H1 (cell line): ENCODE measurements around the gene PTMS. TPM values are rescaled to one million over a fixed set of nuclear protein-coding genes. Genes with fewer than 3 reads are reported as not detected.

Source experiments
- CTBP2 ChIP-seq: IDR thresholded peaks from 2 replicates; pipeline ENCODE4 v1.7.0; 2011; ENCODE audit warnings: borderline replicate concordance, mild to moderate bottlenecking, moderate library complexity, mixed read lengths, low read length; ENCODE audit not compliant: insufficient read depth, insufficient read length
- polyA plus RNA-seq, 7 experiments: library from polyadenylated mRNA; depleted of rRNA in 3 of 7; stranded (reverse) in 5 of 7; unstranded in 2 of 7; fragments of >200 nt in 5 of 7; fragments of 200-250 nt in 2 of 7; gene quantifications; 1 replicate in 5 of 7; 2 replicates in 1 of 7; 4 replicates in 1 of 7; pipeline versions ENCODE4 v1.2.1 to v1.2.3, GENCODE V29; 2011 to 2013; ENCODE audit warnings: missing spikeins in 2 of 7, mixed read lengths in 2 of 7
- total RNA-seq: library from RNA; stranded (reverse); fragmentation: NEBNext Ultra II Directional; extraction: Animal tissue kit (Norgen Biotek cat#: 25700); gene quantifications from 2 replicates; pipeline ENCODE4 v1.2.1, GENCODE V29; 2021
- TF ChIP-seq, protein P1 (sequence below), 3 experiments: IDR thresholded peaks; 1 replicate in 2 of 3; 2 replicates in 1 of 3; pipeline versions ENCODE4 v1.5.1 to v1.6.1; 2011; ENCODE audit warnings: low read length in 3 of 3, mild to moderate bottlenecking in 3 of 3, inconsistent platforms in 2 of 3, low read depth in 1 of 3, moderate library complexity in 1 of 3; ENCODE audit not compliant: insufficient read depth in 1 of 3; ENCODE audit errors: control extremely low read depth in 1 of 3

The PTMS gene
- total and polyA plus RNA-seq, 2 of the 8 experiments (the other 6 are each of a cell fraction or from before 2014, with no cell fraction given), result 444 to 553 TPM

DNA sequence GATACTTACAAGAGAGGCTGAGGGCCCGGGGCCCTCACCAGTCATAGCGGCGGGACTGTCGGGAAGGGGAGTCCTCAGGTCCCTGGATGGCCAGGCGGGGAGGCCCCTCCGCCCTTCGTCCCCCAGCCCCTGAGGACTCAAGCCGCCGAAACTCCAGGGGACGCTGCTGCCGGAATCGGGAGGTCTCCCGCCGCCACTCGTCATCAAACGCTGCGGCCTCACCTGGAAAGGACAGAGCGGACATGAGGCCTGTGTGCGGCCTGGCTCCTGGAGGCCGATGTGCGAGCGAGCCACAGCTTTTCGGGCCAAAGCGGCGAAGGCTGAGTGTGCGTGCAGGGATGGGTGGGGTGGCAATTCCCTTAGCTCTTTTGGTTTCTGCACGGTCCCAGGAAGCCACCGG is 17.4 kb upstream of the PTMS start (continued):
- TF ChIP-seq, protein P1, sequence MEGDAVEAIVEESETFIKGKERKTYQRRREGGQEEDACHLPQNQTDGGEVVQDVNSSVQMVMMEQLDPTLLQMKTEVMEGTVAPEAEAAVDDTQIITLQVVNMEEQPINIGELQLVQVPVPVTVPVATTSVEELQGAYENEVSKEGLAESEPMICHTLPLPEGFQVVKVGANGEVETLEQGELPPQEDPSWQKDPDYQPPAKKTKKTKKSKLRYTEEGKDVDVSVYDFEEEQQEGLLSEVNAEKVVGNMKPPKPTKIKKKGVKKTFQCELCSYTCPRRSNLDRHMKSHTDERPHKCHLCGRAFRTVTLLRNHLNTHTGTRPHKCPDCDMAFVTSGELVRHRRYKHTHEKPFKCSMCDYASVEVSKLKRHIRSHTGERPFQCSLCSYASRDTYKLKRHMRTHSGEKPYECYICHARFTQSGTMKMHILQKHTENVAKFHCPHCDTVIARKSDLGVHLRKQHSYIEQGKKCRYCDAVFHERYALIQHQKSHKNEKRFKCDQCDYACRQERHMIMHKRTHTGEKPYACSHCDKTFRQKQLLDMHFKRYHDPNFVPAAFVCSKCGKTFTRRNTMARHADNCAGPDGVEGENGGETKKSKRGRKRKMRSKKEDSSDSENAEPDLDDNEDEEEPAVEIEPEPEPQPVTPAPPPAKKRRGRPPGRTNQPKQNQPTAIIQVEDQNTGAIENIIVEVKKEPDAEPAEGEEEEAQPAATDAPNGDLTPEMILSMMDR (IDR thresholded peaks at IDR 0.05; ENCODE audit: control extremely low read depth in 1 of 3, insufficient read depth in 1 of 3, low read depth in 1 of 3, low read length in 3 of 3), result no peak
- no peak for TF ChIP-seq CTBP2
